ENCODE results near the gene MYL3. TPM values are rescaled to one million over a fixed set of nuclear protein-coding genes. Genes with fewer than 3 reads are reported as not detected.

MYL3 gene
- total and polyA plus RNA-seq, 2 of the 4 experiments (the other 2 are of a cell fraction) = 0.09 TPM; not detected in 1

GRCh38 chr3:46907271-46907670 is 44.0 kb upstream of the MYL3 start:
- Histone ChIP-seq H3K9ac (ENCODE audit: low read depth, low read length) (no peak overlapping the region), H2AK9ac (replicated peaks; ENCODE audit: low read depth, low read length, poor library complexity) (peak overlapping the region; percentile 35), H3K23ac (ENCODE audit: low read depth, low read length) (no peak overlapping the region; the same call in 1 of the 2 replicates), H3K4me2 (ENCODE audit: low read depth, low read length) (no peak overlapping the region), H3K4me1 (ENCODE audit: control insufficient read depth, insufficient read depth, low read length) (peaks cover 4% of the 10 kb centered on the region; the same call in 1 of the 2 replicates), H3K27me3 (ENCODE audit: control insufficient read depth, insufficient read depth, low read length) (peaks cover 2% of the 10 kb centered on the region; the same call in 1 of the 2 replicates), H2AFZ (replicated peaks; ENCODE audit: low read length, poor library complexity) (no peak overlapping the region), H3K56ac (ENCODE audit: extremely low read depth, insufficient read depth, low read length) (no peak overlapping the region), H4K8ac (ENCODE audit: low read depth in 2 of 2, low read length in 2 of 2) (no peak overlapping the region), H3K4me3 (ENCODE audit: insufficient read depth, low read depth, low read length) (no peak overlapping the region), H3K36me3 (ENCODE audit: control insufficient read depth, insufficient read depth, low read length) (no peaks in the 10 kb centered on the region), H2BK15ac (ENCODE audit: low read depth, low read length) (no peak overlapping the region), H2BK20ac (ENCODE audit: low read depth, low read length) (no peak overlapping the region), H3K27ac (ENCODE audit: insufficient read depth, low read length) (no peak overlapping the region), H3K9me1 (ENCODE audit: insufficient read depth, low read length) (peaks cover 4% of the 10 kb centered on the region; the same call in 1 of the 2 replicates), H3K18ac (ENCODE audit: low read depth, low read length) (no peak overlapping the region), H3K4ac (ENCODE audit: low read depth, low read length) (no peak overlapping the region), H4K5ac (ENCODE audit: low read depth, low read length) (no peak overlapping the region), H2BK120ac (ENCODE audit: low read depth, low read length) (no peak overlapping the region), H3K14ac (replicated peaks; ENCODE audit: low read depth, low read length) (no peak overlapping the region), H3K9me3 (ENCODE audit: control insufficient read depth, insufficient read depth, low read length) (no peaks in the 10 kb centered on the region), H2AK5ac (ENCODE audit: low read depth, low read length) (no peak overlapping the region), H4K20me1 (ENCODE audit: insufficient read depth, low read length) (no peaks in the 10 kb centered on the region), H3K79me1 (ENCODE audit: low read depth in 1 of 2, low read length in 2 of 2) (no peaks in the 10 kb centered on the region), H2BK5ac (ENCODE audit: low read depth, low read length, poor library complexity, severe bottlenecking) (peak overlapping the region; percentile 29), H4K91ac (ENCODE audit: insufficient read depth, low read depth, low read length) (no peak overlapping the region)
- ChIA-PET CTCF (no interaction called here), POLR2A (ENCODE audit: unreplicated experiment) (no interaction called here)
- WGBS, 2 experiments (ENCODE audit: extremely low coverage in 2 of 2, insufficient read length in 1 of 2) = 57% methylated on average over 1 of the region's 12 CpGs; no CpG with 5 or more reads in 1 of the 2 experiments
- intact Hi-C loops (cut with micrococcal nuclease) (loop anchor here (5.0 kb wide), 1 partner anchor 420 kb away; no protein-coding TSS in a partner anchor), in situ Hi-C loops (cut with MboI; ENCODE audit: low sequenced_read_pairs) (no loop called here), dilution Hi-C loops (cut with HindIII; ENCODE audit: low sequenced_read_pairs, unreplicated experiment) (no loop called here)
- no peak for TF ChIP-seq CEBPB (IDR thresholded peaks at IDR 0.05; ENCODE audit: low read depth, low read length)
- no peak for TF ChIP-seq NFE2L2 (IDR thresholded peaks at IDR 0.05; ENCODE audit: low read depth, low read length)
- no peak for TF ChIP-seq RFX5 (IDR thresholded peaks at IDR 0.05; ENCODE audit: low read depth, low read length)
- TF ChIP-seq CHD1 (IDR thresholded peaks at IDR 0.05; ENCODE audit: low read depth, low read length) = no peak
- TF ChIP-seq BHLHE40 (IDR thresholded peaks at IDR 0.05; ENCODE audit: low read depth, low read length) = no peak
- TF ChIP-seq ELK1 (IDR thresholded peaks at IDR 0.05; ENCODE audit: borderline replicate concordance, low read depth, low read length) = no peak
- TF ChIP-seq, protein P1, sequence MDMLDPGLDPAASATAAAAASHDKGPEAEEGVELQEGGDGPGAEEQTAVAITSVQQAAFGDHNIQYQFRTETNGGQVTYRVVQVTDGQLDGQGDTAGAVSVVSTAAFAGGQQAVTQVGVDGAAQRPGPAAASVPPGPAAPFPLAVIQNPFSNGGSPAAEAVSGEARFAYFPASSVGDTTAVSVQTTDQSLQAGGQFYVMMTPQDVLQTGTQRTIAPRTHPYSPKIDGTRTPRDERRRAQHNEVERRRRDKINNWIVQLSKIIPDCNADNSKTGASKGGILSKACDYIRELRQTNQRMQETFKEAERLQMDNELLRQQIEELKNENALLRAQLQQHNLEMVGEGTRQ (IDR thresholded peaks at IDR 0.05; ENCODE audit: low read depth, low read length) = no peak
- TF ChIP-seq CTCF (conservative IDR thresholded peaks at IDR 0.05; ENCODE audit: low read depth, low read length) = no peak
- TF ChIP-seq MAFK (IDR thresholded peaks at IDR 0.05; ENCODE audit: low read depth, low read length) = no peak
- no peak for TF ChIP-seq MAZ (IDR thresholded peaks at IDR 0.05; ENCODE audit: borderline replicate concordance, low read depth, low read length)
- TF ChIP-seq SMC3 (IDR thresholded peaks at IDR 0.05; ENCODE audit: low read depth, low read length) = no peak
- TF ChIP-seq FOS (IDR thresholded peaks at IDR 0.05; ENCODE audit: low read depth, low read length) = no peak
- no peak for TF ChIP-seq RCOR1 (IDR thresholded peaks at IDR 0.05; ENCODE audit: insufficient replicate concordance, low read length)
- TF ChIP-seq RAD21 (IDR thresholded peaks at IDR 0.05; ENCODE audit: low read length) = no peak
- no peak for TF ChIP-seq POLR2A (IDR thresholded peaks at IDR 0.05; ENCODE audit: low read depth, low read length)
- no peak for TF ChIP-seq MXI1 (IDR thresholded peaks at IDR 0.05; ENCODE audit: borderline replicate concordance, low read depth, low read length)
- no peak for DNase-seq
- BruUV-seq (replicated peaks) = no TSS peak
- ATAC-seq (ENCODE audit: low read depth) = no peak
